ENCODE results near the gene SPRN. TPM values are rescaled to one million over a fixed set of nuclear protein-coding genes. Genes with fewer than 3 reads are reported as not detected.

SPRN gene
- total RNA-seq, 1 donor from 2014 or later: not detected

GRCh38 chr10:133454204-133454893 is 29.9 kb upstream of the SPRN start:
- no peak for DNase-seq (ENCODE audit: low read depth)
- H3K27me3 ChIP-seq (ENCODE audit: control insufficient read depth, insufficient read depth, low read length): no peaks in the 10 kb centered on the region
- H3K4me3 ChIP-seq (ENCODE audit: low read depth, low read length): no peak overlapping the region
- no peak for TF ChIP-seq CTCF (IDR thresholded peaks at IDR 0.05; ENCODE audit: insufficient read depth, low read length, severe bottlenecking)
- no peak for FAIRE-seq
- no peaks in the 10 kb centered on the region for H3K36me3 ChIP-seq (ENCODE audit: control insufficient read depth, insufficient read depth, low read length)

- no peaks in the 10 kb centered on the region for H3K27me3 ChIP-seq (ENCODE audit: control insufficient read depth, insufficient read depth, low read length)
- no peak for FAIRE-seq
- no peak for DNase-seq (ENCODE audit: low read depth)
- no peaks in the 10 kb centered on the region for H3K36me3 ChIP-seq (ENCODE audit: control insufficient read depth, insufficient read depth, low read length)
- H3K4me3 ChIP-seq (ENCODE audit: low read depth, low read length): no peak within 1 kb of the TSS
- TF ChIP-seq CTCF (IDR thresholded peaks at IDR 0.05; ENCODE audit: insufficient read depth, low read length, severe bottlenecking): no peak
Observed at GRCh38 chr10:133453516-133454203, 29.2 kb upstream of the SPRN start, which contains the start of gene SCART1. TSS of gene SCART1 (plus strand) at chr10:133453945. CDS start at chr10:133453998, 53 bp downstream.

DNA sequence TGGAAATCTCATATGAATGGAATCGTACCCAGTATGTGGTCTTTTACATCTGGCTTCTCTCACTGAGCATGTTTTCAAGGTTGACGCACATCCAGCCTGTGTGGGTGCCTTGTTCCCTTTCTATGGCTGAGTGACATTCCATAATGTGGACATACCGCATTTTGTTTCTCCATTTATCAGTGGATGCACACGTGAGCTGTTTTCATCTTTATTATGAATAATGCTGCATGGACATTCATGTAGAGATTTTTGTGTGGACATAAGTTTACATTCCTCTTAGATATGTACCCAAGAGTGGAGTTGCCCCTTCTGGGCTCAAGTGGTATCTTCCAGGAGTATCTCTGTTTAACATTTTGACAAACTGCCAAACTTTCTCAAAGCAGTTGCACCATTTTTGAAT is 28.0 kb upstream of the SPRN start:
- FAIRE-seq: no peak
- DNase-seq (ENCODE audit: low read depth): no peak

DNA sequence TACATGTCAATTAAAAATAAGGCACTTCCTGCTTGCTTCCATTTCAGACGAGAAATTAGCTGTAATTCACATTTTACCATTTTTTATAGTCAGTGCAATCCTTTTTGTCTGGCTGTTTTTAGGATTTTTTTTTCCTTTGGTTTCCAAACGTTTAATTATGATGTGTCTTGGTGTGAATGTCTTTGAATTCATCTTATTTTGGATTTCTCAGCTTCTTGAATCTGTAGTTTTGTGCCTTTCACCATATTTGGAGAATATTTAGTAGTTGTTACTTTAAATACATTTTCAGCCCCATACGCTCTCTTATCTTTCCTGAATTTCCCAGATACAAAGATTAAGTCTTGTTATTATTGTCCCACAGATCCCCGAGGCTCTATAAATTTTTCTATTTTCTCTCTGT is 26.9 kb upstream of the SPRN start:
- FAIRE-seq: no peak
- no peak for TF ChIP-seq CTCF (IDR thresholded peaks at IDR 0.05; ENCODE audit: insufficient read depth, low read length, severe bottlenecking)
- Histone ChIP-seq H3K27me3 (ENCODE audit: control insufficient read depth, insufficient read depth, low read length) (no peaks in the 10 kb centered on the region), H3K36me3 (ENCODE audit: control insufficient read depth, insufficient read depth, low read length) (no peaks in the 10 kb centered on the region), H3K4me3 (ENCODE audit: low read depth, low read length) (no peak overlapping the region)
- no peak for DNase-seq (ENCODE audit: low read depth)

More for the DNA sequence above, 28.0 kb upstream of the SPRN start:
- TF ChIP-seq CTCF (IDR thresholded peaks at IDR 0.05; ENCODE audit: insufficient read depth, low read length, severe bottlenecking): no peak
- no peak overlapping the region for H3K4me3 ChIP-seq (ENCODE audit: low read depth, low read length)
- H3K36me3 ChIP-seq (ENCODE audit: control insufficient read depth, insufficient read depth, low read length): no peaks in the 10 kb centered on the region
- H3K27me3 ChIP-seq (ENCODE audit: control insufficient read depth, insufficient read depth, low read length): no peaks in the 10 kb centered on the region

DNA sequence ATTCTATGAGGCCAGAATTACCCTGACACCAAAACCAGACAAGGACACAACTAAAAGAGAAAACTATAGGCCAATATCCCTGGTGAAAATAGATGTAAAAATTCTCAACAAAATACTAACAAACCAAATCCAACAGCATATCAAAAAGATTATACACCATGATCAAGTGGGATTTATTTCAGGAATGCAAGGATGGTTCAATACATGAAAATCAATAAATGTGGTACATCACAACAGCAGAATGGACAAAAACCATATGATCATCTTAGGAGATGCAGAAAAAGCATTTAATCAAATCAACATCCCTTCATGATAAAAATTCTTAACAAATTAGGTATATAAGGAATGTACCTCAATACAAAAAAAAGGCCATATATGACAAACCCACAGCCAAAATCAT is 23.7 kb upstream of the SPRN start:
- H3K36me3 ChIP-seq (ENCODE audit: control insufficient read depth, insufficient read depth, low read length): no peaks in the 10 kb centered on the region
- H3K4me3 ChIP-seq (ENCODE audit: low read depth, low read length): no peak overlapping the region
- no peak for FAIRE-seq
- no peaks in the 10 kb centered on the region for H3K27me3 ChIP-seq (ENCODE audit: control insufficient read depth, insufficient read depth, low read length)
- no peak for TF ChIP-seq CTCF (IDR thresholded peaks at IDR 0.05; ENCODE audit: insufficient read depth, low read length, severe bottlenecking)
- DNase-seq (ENCODE audit: low read depth): no peak
